AG04450 (cell line): Measurements from ENCODE around the gene SERPINA6. TPM values are rescaled to one million over a fixed set of nuclear protein-coding genes. Genes with fewer than 3 reads are reported as not detected.
"Not testable (repeated sequence)": the region's sequence is repeated elsewhere in the genome, so short reads cannot be mapped to it uniquely, and the experiment has no call there.

ENCODE experiments used
- CTCF ChIA-PET: fragments of 300-600, 350-600 bp; formaldehyde crosslinking; extraction: SDS; loops from one replicate; lab custom pipeline; 2022; ENCODE audit warnings: antibody characterized with exemption, inconsistent platforms; lab: Charles Lee
- POLR2A ChIA-PET: fragments of 350-600 bp; formaldehyde crosslinking; extraction: SDS; loops from one replicate; lab custom pipeline; 2021; ENCODE audit warnings: antibody characterized with exemption, inconsistent platforms; lab: Yijun Ruan, JAX
- DNase-seq: peaks from one replicate; pipeline ENCODE4 v3.0.0-alpha.2; 2011; ENCODE audit warnings: low read depth, low spot score
- H3K27ac ChIP-seq: one replicate; pipeline ENCODE4 v1.5.1; 2012; ENCODE audit warnings: low read depth, low read length, control low read depth
- H3K27me3 ChIP-seq: one replicate; pipeline ENCODE4 v1.6.0; 2012; ENCODE audit warnings: low read length; ENCODE audit not compliant: control insufficient read depth, insufficient read depth
- H3K4me3 ChIP-seq: 2 replicates; pipeline ENCODE4 v1.5.1; 2011; ENCODE audit warnings: mild to moderate bottlenecking, low read depth, low read length, control low read depth
- H3K9me3 ChIP-seq: 2 replicates; pipeline ENCODE4 v1.5.1; 2012; ENCODE audit warnings: low read length; ENCODE audit not compliant: control insufficient read depth, insufficient read depth
- CTCF ChIP-seq: IDR thresholded peaks from 2 replicates; pipeline ENCODE4 v1.5.1; 2011; ENCODE audit warnings: low read depth, low read length, control low read depth, inconsistent platforms
- polyA minus RNA-seq: library from RNA; depleted of rRNA, polyadenylated mRNA; stranded (reverse); fragments of >200 nt; gene quantifications from 2 replicates; pipeline ENCODE4 v1.2.3, GENCODE V29; 2011; rRNA and poly(A)+ RNA removed
- polyA plus RNA-seq: library from polyadenylated mRNA; depleted of rRNA; stranded (reverse); fragments of >200 nt; gene quantifications from 2 replicates; pipeline ENCODE4 v1.2.3, GENCODE V29; 2011; rRNA removed

The SERPINA6 gene
- polyA plus RNA-seq (not detected in 2 replicates), polyA minus RNA-seq (not detected in 2 replicates)

GRCh38 chr14:94322648-94323570 is at the start of gene SERPINA6:
SERPINA6 (minus strand) TSS chr14:94323336; CDS start chr14:94314648, 8,688 bp downstream.
- TF ChIP-seq CTCF = no peak
- no peak within 1 kb of the TSS for H3K4me3 ChIP-seq
- DNase-seq = no peak
- H3K27ac ChIP-seq = no peak within 1 kb of the TSS
- CTCF ChIA-PET = no interaction called here
- no peaks in the 10 kb centered on the region for H3K9me3 ChIP-seq
- POLR2A ChIA-PET = no interaction called here
- H3K27me3 ChIP-seq = no peaks in the 10 kb centered on the region

- Histone ChIP-seq H3K4me3 (no peak overlapping the region), H3K27me3 (no peaks in the 10 kb centered on the region), H3K27ac (no peak overlapping the region), H3K9me3 (no peaks in the 10 kb centered on the region)
- CTCF ChIA-PET = interaction anchor here (0.7 kb wide), 1 partner anchor 10 kb away, joined by 3 read pairs; no protein-coding TSS in a partner anchor
- DNase-seq = no peak
- POLR2A ChIA-PET = no interaction called here
- TF ChIP-seq CTCF = no peak
Observed at GRCh38 chr14:94372021-94372605, 49.0 kb upstream of the SERPINA6 start.

GRCh38 chr14:94370524-94370910 is 47.4 kb upstream of the SERPINA6 start:
- POLR2A ChIA-PET = no interaction called here
- no peaks in the 10 kb centered on the region for H3K9me3 ChIP-seq
- no peaks in the 10 kb centered on the region for H3K27me3 ChIP-seq
- no peak for TF ChIP-seq CTCF
- CTCF ChIA-PET = no interaction called here
- H3K4me3 ChIP-seq = no peak overlapping the region
- H3K27ac ChIP-seq = no peak overlapping the region
- no peak for DNase-seq

GRCh38 chr14:94369766-94370523 is 46.8 kb upstream of the SERPINA6 start:
- H3K4me3 ChIP-seq, DNase-seq, H3K27me3 ChIP-seq, H3K9me3 ChIP-seq, CTCF ChIA-PET, POLR2A ChIA-PET, H3K27ac ChIP-seq: not testable (repeated sequence)

- Histone ChIP-seq H3K9me3 (no peaks in the 10 kb centered on the region), H3K4me3 (no peak overlapping the region), H3K27ac (no peak overlapping the region), H3K27me3 (no peaks in the 10 kb centered on the region)
- POLR2A ChIA-PET = no interaction called here
- no peak for TF ChIP-seq CTCF
- DNase-seq = no peak
- CTCF ChIA-PET = interaction anchor here (0.6 kb wide), 1 partner anchor 236 kb away, joined by 3 read pairs; no protein-coding TSS in a partner anchor
Observed at GRCh38 chr14:94368956-94369355, 45.8 kb upstream of the SERPINA6 start.
